ENCODE results near the gene FARS2.

The FARS2 gene

GRCh38 chr6:5764401-5764955, 503.2 kb downstream of the FARS2 start:
- Histone ChIP-seq H3K9me3 (ENCODE audit: insufficient read depth, low read depth, low read length) (peaks cover 2% of the 10 kb centered on the region), H3K79me2 (ENCODE audit: control insufficient read depth, insufficient read depth, low read length, poor library complexity) (no peaks in the 10 kb centered on the region), H4K91ac (ENCODE audit: low read depth, low read length) (no peak overlapping the region), H2BK120ac (ENCODE audit: insufficient read depth, low read length, poor library complexity) (no peak overlapping the region), H3K23ac (ENCODE audit: low read length) (no peak overlapping the region), H2BK5ac (ENCODE audit: low read depth, low read length, poor library complexity) (no peak overlapping the region), H3K27me3 (ENCODE audit: insufficient read depth, low read length) (no peaks in the 10 kb centered on the region), H3K27ac (ENCODE audit: low read depth, low read length) (no peak overlapping the region), H3K4ac (ENCODE audit: low read depth, low read length) (no peak overlapping the region), H3K9ac (ENCODE audit: low read length) (no peak overlapping the region), H3K36me3 (ENCODE audit: control insufficient read depth in 1 of 2, insufficient read depth in 2 of 2, low read length in 2 of 2) (no peaks in the 10 kb centered on the region), H4K8ac (ENCODE audit: low read depth, low read length) (no peak overlapping the region), H2BK12ac (ENCODE audit: low read length) (no peak overlapping the region), H4K12ac (ENCODE audit: low read depth, low read length) (no peak overlapping the region), H2AK5ac (ENCODE audit: low read length) (no peak overlapping the region), H3K79me1 (ENCODE audit: low read length) (no peaks in the 10 kb centered on the region), H3K4me1 (ENCODE audit: control insufficient read depth in 1 of 2, insufficient read depth in 2 of 2, low read length in 2 of 2) (no peaks in the 10 kb centered on the region), H3K18ac (ENCODE audit: low read length) (no peak overlapping the region), H3K4me3 (ENCODE audit: low read depth, low read length) (no peak overlapping the region), H3K14ac (ENCODE audit: low read length) (no peak overlapping the region), H3K4me2 (ENCODE audit: low read length) (no peak overlapping the region), H2AFZ (ENCODE audit: insufficient read depth, low read length, poor library complexity) (no peak overlapping the region)
- no peak for DNase-seq
- no CpG with 5 or more reads among the region's 9 CpGs for WGBS (ENCODE audit: extremely low coverage, insufficient coverage, insufficient read length)

DNA sequence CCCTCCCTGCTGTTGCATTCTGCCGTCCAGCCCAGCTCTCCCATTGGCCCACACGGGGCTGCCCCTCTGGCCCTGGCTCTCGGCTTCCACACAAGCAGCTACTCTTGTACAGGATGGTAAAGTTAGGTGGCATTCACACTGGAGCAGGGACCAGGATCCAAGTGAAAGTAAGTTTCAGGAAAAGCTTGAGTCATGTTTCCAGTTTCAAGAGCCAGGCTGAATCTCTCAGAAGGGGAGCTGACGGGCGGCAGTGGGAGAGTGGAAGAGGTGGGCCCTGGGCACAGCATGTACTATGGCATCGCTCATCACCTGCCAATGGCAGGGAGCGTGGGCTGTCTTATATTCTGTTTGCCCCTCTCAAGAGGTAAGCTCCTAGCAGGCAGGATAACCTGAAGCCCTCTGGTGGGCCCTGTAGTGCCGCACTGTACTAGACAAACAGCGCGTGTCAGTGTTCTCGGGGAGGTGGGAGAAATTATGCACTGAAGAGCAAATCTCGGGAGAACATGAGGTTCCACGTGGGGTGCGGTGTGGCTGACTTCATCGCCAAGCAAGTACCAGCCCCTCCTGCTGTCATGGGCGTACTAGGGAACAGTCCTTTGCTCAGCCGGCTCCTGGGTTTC, 503.9 kb downstream of the FARS2 start:
- no peak overlapping the region for H3K18ac ChIP-seq (ENCODE audit: low read length)
- no peak overlapping the region for H3K14ac ChIP-seq (ENCODE audit: low read length)
- WGBS (ENCODE audit: extremely low coverage, insufficient coverage, insufficient read length), result no CpG with 5 or more reads among the region's 17 CpGs
- H3K4ac ChIP-seq (ENCODE audit: low read depth, low read length), result no peak overlapping the region
- H3K9ac ChIP-seq (ENCODE audit: low read length), result no peak overlapping the region
- no peaks in the 10 kb centered on the region for H3K4me1 ChIP-seq (ENCODE audit: control insufficient read depth in 1 of 2, insufficient read depth in 2 of 2, low read length in 2 of 2)
- H4K12ac ChIP-seq (ENCODE audit: low read depth, low read length), result no peak overlapping the region
- no peak overlapping the region for H4K8ac ChIP-seq (ENCODE audit: low read depth, low read length)
- no peaks in the 10 kb centered on the region for H3K27me3 ChIP-seq (ENCODE audit: insufficient read depth, low read length)
- no peaks in the 10 kb centered on the region for H3K79me1 ChIP-seq (ENCODE audit: low read length)
- no peaks in the 10 kb centered on the region for H3K36me3 ChIP-seq (ENCODE audit: control insufficient read depth in 1 of 2, insufficient read depth in 2 of 2, low read length in 2 of 2)
- no peak overlapping the region for H4K91ac ChIP-seq (ENCODE audit: low read depth, low read length)
- H3K4me2 ChIP-seq (ENCODE audit: low read length), result no peak overlapping the region
- no peak for DNase-seq
- no peak overlapping the region for H3K4me3 ChIP-seq (ENCODE audit: low read depth, low read length)
- no peak overlapping the region for H2AFZ ChIP-seq (ENCODE audit: insufficient read depth, low read length, poor library complexity)
- H3K27ac ChIP-seq (ENCODE audit: low read depth, low read length), result no peak overlapping the region
- peaks cover 2% of the 10 kb centered on the region for H3K9me3 ChIP-seq (ENCODE audit: insufficient read depth, low read depth, low read length)
- H2BK12ac ChIP-seq (ENCODE audit: low read length), result no peak overlapping the region
- H3K79me2 ChIP-seq (ENCODE audit: control insufficient read depth, insufficient read depth, low read length, poor library complexity), result no peaks in the 10 kb centered on the region
- no peak overlapping the region for H2BK120ac ChIP-seq (ENCODE audit: insufficient read depth, low read length, poor library complexity)
- H2AK5ac ChIP-seq (ENCODE audit: low read length), result no peak overlapping the region
- H2BK5ac ChIP-seq (ENCODE audit: low read depth, low read length, poor library complexity), result no peak overlapping the region
- H3K23ac ChIP-seq (ENCODE audit: low read length), result no peak overlapping the region

DNA sequence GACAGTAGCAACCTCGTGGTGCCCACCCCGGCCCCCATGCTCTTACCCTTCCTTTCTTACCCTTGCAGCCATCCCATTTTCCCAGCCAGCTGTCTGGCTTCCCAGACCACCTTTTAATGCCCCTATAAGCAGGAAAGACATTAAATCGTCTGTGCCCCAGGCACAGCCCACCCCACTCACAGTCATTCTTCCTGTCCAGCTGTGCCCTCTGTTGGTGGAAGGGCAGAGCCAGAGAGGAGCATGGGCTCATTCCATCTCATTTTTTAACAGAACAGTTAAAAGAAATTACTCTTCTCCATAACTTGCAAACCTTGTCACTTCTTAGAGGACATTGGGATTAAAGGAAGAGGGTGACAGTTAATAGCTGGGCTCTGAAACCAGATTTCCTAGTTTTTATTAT, 504.9 kb downstream of the FARS2 start:
- no peak overlapping the region for H3K9ac ChIP-seq (ENCODE audit: low read length)
- DNase-seq, result no peak
- no peak overlapping the region for H3K27ac ChIP-seq (ENCODE audit: low read depth, low read length)
- H3K9me3 ChIP-seq (ENCODE audit: insufficient read depth, low read depth, low read length), result peaks cover 2% of the 10 kb centered on the region
- H2AFZ ChIP-seq (ENCODE audit: insufficient read depth, low read length, poor library complexity), result no peak overlapping the region
- H2BK5ac ChIP-seq (ENCODE audit: low read depth, low read length, poor library complexity), result no peak overlapping the region
- H3K23ac ChIP-seq (ENCODE audit: low read length), result no peak overlapping the region
- no peak overlapping the region for H2BK12ac ChIP-seq (ENCODE audit: low read length)
- H3K79me2 ChIP-seq (ENCODE audit: control insufficient read depth, insufficient read depth, low read length, poor library complexity), result no peaks in the 10 kb centered on the region
- no peak overlapping the region for H2AK5ac ChIP-seq (ENCODE audit: low read length)
- H3K4me1 ChIP-seq (ENCODE audit: control insufficient read depth in 1 of 2, insufficient read depth in 2 of 2, low read length in 2 of 2), result no peaks in the 10 kb centered on the region
- H4K12ac ChIP-seq (ENCODE audit: low read depth, low read length), result no peak overlapping the region
- no peak overlapping the region for H3K4me2 ChIP-seq (ENCODE audit: low read length)
- H3K4ac ChIP-seq (ENCODE audit: low read depth, low read length), result no peak overlapping the region
- H3K18ac ChIP-seq (ENCODE audit: low read length), result no peak overlapping the region
- H3K27me3 ChIP-seq (ENCODE audit: insufficient read depth, low read length), result no peaks in the 10 kb centered on the region
- no peak overlapping the region for H3K14ac ChIP-seq (ENCODE audit: low read length)
- H4K8ac ChIP-seq (ENCODE audit: low read depth, low read length), result no peak overlapping the region
- H2BK120ac ChIP-seq (ENCODE audit: insufficient read depth, low read length, poor library complexity), result no peak overlapping the region
- no peaks in the 10 kb centered on the region for H3K79me1 ChIP-seq (ENCODE audit: low read length)
- no peak overlapping the region for H3K4me3 ChIP-seq (ENCODE audit: low read depth, low read length)
- WGBS (ENCODE audit: extremely low coverage, insufficient coverage, insufficient read length), result no CpG with 5 or more reads among the region's 3 CpGs
- no peaks in the 10 kb centered on the region for H3K36me3 ChIP-seq (ENCODE audit: control insufficient read depth in 1 of 2, insufficient read depth in 2 of 2, low read length in 2 of 2)
- no peak overlapping the region for H4K91ac ChIP-seq (ENCODE audit: low read depth, low read length)

GRCh38 chr6:5767471-5767870, 506.2 kb downstream of the FARS2 start:
- no peak overlapping the region for H3K14ac ChIP-seq (ENCODE audit: low read length)
- H3K9ac ChIP-seq (ENCODE audit: low read length), result no peak overlapping the region
- no CpG with 5 or more reads among the region's 2 CpGs for WGBS (ENCODE audit: extremely low coverage, insufficient coverage, insufficient read length)
- no peak overlapping the region for H3K4ac ChIP-seq (ENCODE audit: low read depth, low read length)
- peaks cover 2% of the 10 kb centered on the region for H3K9me3 ChIP-seq (ENCODE audit: insufficient read depth, low read depth, low read length)
- no peak overlapping the region for H2BK5ac ChIP-seq (ENCODE audit: low read depth, low read length, poor library complexity)
- no peak overlapping the region for H4K8ac ChIP-seq (ENCODE audit: low read depth, low read length)
- no peak overlapping the region for H2BK120ac ChIP-seq (ENCODE audit: insufficient read depth, low read length, poor library complexity)
- H3K79me1 ChIP-seq (ENCODE audit: low read length), result no peaks in the 10 kb centered on the region
- peaks cover 5 to 6% of the 10 kb centered on the region in 2 experiments for H3K4me1 ChIP-seq (ENCODE audit: control insufficient read depth in 1 of 2, insufficient read depth in 2 of 2, low read length in 2 of 2)
- H3K27ac ChIP-seq (ENCODE audit: low read depth, low read length), result no peak overlapping the region
- no peak overlapping the region for H3K18ac ChIP-seq (ENCODE audit: low read length)
- H3K79me2 ChIP-seq (ENCODE audit: control insufficient read depth, insufficient read depth, low read length, poor library complexity), result no peaks in the 10 kb centered on the region
- no peak overlapping the region for H2AFZ ChIP-seq (ENCODE audit: insufficient read depth, low read length, poor library complexity)
- no peaks in the 10 kb centered on the region for H3K27me3 ChIP-seq (ENCODE audit: insufficient read depth, low read length)
- H2BK12ac ChIP-seq (ENCODE audit: low read length), result no peak overlapping the region
- no peak overlapping the region for H3K4me3 ChIP-seq (ENCODE audit: low read depth, low read length)
- no peak for DNase-seq
- no peak overlapping the region for H3K23ac ChIP-seq (ENCODE audit: low read length)
- no peak overlapping the region for H3K4me2 ChIP-seq (ENCODE audit: low read length)
- no peak overlapping the region for H2AK5ac ChIP-seq (ENCODE audit: low read length)
- no peak overlapping the region for H4K12ac ChIP-seq (ENCODE audit: low read depth, low read length)
- no peak overlapping the region for H4K91ac ChIP-seq (ENCODE audit: low read depth, low read length)
- no peaks in the 10 kb centered on the region for H3K36me3 ChIP-seq (ENCODE audit: control insufficient read depth in 1 of 2, insufficient read depth in 2 of 2, low read length in 2 of 2)
